HG03066 (cell line): ENCODE results near the gene BICDL1.

Experiments used
- ATAC-seq: cut with Tn5 transposase; IDR thresholded peaks from one replicate; pipeline ENCODE4 v1.9.1; 2021; ENCODE audit warnings: low read depth; ENCODE audit not compliant: unreplicated experiment

The BICDL1 gene

DNA sequence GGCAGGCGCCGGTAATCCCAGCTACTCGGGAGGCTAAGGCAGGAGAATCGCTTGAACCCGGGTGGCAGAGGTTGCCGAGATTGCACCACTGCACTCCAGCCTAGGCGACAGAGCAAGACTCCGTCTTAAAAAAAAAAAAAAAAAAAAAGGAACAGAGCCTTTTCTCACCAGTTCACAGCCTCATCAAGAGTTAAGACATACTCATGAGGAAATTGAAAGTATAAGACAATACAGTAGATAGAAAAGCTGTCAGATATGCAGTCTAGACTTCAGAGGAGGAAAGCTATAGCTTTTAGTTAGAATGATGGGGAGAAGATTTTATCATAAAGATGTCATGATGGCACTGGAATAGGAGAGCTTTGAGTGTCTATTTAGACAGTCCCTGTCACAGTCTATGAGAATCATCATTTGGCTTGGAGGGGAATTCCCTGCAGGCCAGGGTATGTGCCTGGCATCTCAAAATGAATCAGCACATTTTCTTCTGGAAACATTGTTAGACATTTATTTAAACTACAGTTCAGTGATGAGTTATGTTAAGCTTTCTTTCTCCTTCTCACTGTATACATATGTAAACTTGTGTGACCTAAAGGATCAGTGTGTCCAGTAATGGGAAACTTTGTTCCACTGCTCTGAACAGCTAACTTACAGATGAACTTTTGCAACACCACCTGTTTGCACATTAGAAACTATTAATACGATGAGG is 130.4 kb downstream of the BICDL1 start:
- peak; percentile 18 for ATAC-seq

DNA sequence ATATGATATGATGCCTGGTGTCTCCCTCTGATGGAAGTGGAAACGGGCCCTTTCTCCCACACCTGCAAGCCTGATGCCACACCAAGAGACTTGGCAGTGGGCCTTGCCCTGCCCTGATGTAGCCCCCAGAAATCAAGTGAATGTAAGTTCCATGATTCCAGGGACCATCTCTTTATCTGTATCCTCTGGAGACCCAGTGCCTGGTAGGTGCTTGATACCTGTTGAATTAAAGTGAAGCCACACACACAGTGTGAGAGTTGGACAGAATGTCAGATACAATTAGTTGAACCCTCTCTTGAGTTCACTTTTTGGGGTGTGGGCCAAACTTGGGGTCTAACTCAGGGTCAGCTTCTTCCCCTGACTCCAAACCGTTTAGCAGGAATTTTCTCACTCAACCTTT is 132.3 kb downstream of the BICDL1 start:
- no peak for ATAC-seq

- ATAC-seq, result peak; percentile 47
These were observed 132.8 kb downstream of the BICDL1 start for GRCh38 chr12:120121766-120122293.

- no peak for ATAC-seq
These were observed 136.0 kb downstream of the BICDL1 start for GRCh38 chr12:120125029-120125428.

- ATAC-seq, result no peak
These were observed 137.0 kb downstream of the BICDL1 start for GRCh38 chr12:120125792-120126634.

DNA sequence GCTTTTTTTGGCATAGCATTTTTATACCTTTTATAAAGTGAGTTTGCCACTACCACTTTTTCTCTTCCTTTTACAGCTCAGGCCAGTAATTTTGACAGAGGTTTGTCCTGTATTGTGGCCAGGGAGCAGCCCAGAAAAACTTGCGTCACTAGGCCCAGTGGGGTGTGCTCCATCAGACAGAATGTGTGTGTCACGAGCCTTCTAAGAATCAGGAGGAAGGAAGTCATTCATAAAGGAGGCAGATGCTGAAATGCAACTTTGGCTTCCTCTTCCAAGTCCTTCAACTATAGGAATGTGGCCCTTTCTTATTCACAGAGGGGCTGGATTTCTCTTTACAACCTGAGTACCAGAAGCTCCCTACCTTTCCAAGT is 137.6 kb downstream of the BICDL1 start:
- ATAC-seq, result no peak

DNA sequence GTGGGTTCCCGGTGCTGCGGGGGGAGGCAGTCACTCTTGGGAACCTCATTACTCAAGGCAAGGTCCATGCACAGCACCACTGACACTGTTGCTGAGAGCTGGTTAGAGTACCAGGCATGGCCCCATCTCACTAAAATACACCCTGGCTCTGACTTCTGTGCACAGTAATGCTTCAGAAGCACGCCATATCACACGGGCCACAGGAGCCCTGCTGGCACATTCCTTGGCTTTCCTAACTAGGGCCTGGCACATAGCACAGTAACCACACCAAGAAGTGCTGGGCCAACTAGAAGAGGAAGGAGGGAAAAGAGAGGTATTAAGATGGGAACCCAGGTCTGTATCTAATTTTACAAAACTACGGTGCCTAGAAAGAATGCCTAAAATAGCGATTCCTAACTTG is 141.0 kb downstream of the BICDL1 start:
- ATAC-seq, result no peak

GRCh38 chr12:120131116-120131515 is 142.1 kb downstream of the BICDL1 start:
- no peak for ATAC-seq

DNA sequence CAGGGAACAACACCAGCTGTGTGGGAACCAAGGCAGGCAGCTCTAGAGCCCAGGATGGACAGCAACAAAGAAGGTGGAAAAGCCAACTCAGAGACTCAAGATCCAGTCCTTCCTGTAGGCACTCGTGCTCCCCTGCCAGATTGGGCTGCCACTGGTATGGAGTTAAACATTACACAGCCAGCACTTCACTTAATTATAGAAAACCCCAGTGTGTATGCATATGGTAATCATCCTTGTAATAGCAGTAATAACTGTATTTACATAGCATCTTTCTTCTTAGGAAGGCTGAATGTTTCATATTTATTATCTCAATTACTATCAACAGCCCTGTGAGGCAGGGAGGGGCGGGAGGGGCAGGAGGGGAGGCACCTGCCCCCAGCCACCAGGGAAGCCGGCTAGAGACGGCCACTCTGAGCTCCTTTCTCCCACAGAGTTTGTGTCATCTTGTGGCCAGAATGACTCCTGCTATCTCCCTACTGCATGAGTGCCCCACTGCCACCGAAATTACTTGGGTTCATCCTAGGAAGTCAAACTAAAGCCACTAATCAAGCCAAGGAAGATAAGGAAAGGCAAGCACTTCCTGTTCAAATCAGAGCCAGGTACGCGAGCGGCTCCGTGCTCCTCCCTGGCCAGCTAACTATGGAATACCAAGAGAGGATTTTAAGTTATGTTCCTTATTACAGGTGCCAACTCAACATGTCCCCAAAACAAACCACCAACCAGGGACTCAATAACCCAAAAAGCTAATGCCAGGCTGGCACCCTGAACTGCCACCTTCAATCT is 143.2 kb downstream of the BICDL1 start:
- no peak for ATAC-seq

- peak; percentile 92 for ATAC-seq
These were observed 143.9 kb downstream of the BICDL1 start for GRCh38 chr12:120132863-120133385.

DNA sequence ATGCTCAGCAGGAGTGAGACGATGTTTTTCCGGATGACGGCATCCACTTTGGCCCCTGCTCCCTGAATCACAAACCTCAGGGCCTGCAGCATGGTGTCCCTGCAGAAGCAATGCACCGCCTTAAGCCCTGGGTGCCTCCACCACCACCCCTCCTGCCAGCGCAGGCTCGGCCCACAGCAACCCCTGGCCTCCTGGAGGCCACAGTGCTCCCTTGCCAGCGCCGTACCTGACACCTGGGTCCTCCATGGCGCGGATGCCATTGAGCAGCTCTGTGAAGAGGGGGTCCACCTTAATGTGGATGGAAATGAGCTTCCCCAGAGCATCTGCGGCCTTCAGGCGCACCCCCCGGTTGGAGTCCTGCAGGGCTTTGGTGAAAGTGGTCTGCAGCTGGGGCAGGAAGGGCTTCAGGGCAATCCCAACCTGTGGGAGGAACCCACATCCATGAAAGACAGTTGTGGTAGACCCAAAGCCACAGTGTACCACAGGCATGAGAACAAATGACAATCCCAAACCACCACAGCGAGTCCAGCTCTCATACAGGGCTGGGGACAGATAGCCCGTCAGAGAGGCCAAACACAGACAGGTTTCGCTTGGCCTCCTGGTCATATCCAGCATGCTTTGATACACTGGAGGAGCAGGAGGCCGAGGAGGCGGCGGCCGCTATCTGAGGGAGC is 145.4 kb downstream of the BICDL1 start:
- ATAC-seq, result no peak

- ATAC-seq, result no peak
These were observed 147.2 kb downstream of the BICDL1 start for GRCh38 chr12:120136093-120136770.

- no peak for ATAC-seq
These were observed 148.8 kb downstream of the BICDL1 start for GRCh38 chr12:120137833-120138232.

DNA sequence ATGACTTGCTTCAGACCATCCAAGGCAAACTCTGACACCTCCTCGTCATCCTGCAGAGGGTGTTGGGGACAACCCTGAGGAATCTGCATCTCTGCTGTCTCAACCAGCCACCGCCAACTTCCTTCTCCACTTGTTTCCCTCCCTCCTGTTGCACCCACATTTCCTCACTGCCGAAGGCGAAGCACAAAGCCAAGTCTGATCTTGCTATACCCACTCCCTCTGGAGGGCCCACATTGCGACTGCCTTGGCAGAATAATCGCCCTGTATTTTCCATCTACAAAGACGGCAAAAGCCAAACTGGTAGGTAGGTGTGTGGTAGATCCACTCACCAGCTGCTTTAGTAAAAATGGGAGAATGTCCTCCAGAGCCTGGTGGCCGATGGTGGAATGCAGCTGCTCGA is 149.3 kb downstream of the BICDL1 start:
- ATAC-seq, result no peak

- no peak for ATAC-seq
These were observed 150.9 kb downstream of the BICDL1 start for GRCh38 chr12:120139958-120140357.

GRCh38 chr12:120140603-120141002 is 151.6 kb downstream of the BICDL1 start:
- no peak for ATAC-seq

GRCh38 chr12:120141336-120141735 is 152.3 kb downstream of the BICDL1 start:
- ATAC-seq, result no peak

DNA sequence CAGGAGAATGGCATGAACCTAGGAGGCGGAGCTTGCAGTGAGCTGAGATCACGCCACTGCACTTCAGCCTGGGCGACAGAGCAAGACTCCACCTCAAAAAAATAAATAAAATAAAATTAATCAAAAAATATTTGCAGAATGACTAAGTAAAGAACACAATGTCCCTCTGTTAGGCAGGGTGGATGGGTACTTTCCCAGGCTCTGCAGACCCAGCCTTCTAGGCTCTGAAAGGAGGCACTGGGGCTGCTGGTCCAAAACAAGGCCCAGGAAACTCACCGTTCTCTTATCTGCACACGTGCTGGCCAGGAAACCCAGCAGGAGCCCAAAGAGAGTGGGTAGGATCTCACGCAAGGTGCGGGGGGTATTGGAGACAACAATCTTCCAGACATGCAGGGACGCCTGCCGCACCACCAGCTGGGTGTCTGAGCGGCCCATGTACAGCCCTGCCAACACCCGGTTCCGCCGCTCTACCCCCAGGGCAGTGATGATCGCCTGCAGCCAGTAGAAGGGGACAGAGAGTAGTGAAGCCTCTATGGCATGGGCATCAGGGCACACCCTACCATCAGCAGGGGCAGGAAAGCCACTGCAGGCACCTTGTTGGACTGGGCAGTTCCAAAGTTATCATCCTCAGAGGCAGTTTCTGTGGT is 153.3 kb downstream of the BICDL1 start:
- ATAC-seq, result no peak
